HCT116 (cell line): ENCODE data around the gene OR6C2.
"Not testable (repeated sequence)": the region's sequence is repeated elsewhere in the genome, so short reads cannot be mapped to it uniquely, and the experiment has no call there.

Experiments used
- CEBPB ChIP-seq: IDR thresholded peaks from 2 replicates; pipeline ENCODE4 v1.6.1; 2012; ENCODE audit warnings: low read depth
- JUND ChIP-seq: IDR thresholded peaks from 2 replicates; pipeline ENCODE4 v1.6.1; 2012
- MAX ChIP-seq: IDR thresholded peaks from 2 replicates; pipeline ENCODE4 v1.6.1; 2012
- POLR2A ChIP-seq: IDR thresholded peaks from 2 replicates; pipeline ENCODE4 v1.7.0; 2011; ENCODE audit warnings: borderline replicate concordance; ENCODE audit not compliant: insufficient read depth, insufficient read length; ENCODE audit errors: extremely low read depth
- POLR2AphosphoS5 ChIP-seq: IDR thresholded peaks from 2 replicates; pipeline ENCODE4 v1.6.1; 2011; ENCODE audit warnings: mild to moderate bottlenecking, low read depth, low read length, moderate library complexity
- RAD21 ChIP-seq: IDR thresholded peaks from 2 replicates; pipeline ENCODE4 v1.6.1; 2012; ENCODE audit warnings: low read depth, mild to moderate bottlenecking
- SIN3A ChIP-seq: IDR thresholded peaks from 2 replicates; pipeline ENCODE4 v1.6.1; 2012; ENCODE audit warnings: low read depth
- SP1 ChIP-seq: IDR thresholded peaks from 2 replicates; pipeline ENCODE4 v1.6.1; 2012; ENCODE audit warnings: low read depth
- SRF ChIP-seq: IDR thresholded peaks from 2 replicates; pipeline ENCODE4 v1.6.1; 2012; ENCODE audit warnings: low read depth
- ZNF274 ChIP-seq: fragments of 200-500 bp; sonication (Bioruptor generic); IDR thresholded peaks from 2 replicates; pipeline ENCODE4 v1.6.1; 2014; ENCODE audit warnings: mild to moderate bottlenecking, low read depth, low read length, inconsistent platforms
- TF ChIP-seq, protein P1 (sequence below): IDR thresholded peaks from 2 replicates; pipeline ENCODE4 v1.6.1; 2012; ENCODE audit warnings: low read depth
- TF ChIP-seq, protein P2 (sequence below), 3 experiments: fragments of 200-600 bp in 1 of 3; sonication (generic) in 1 of 3; IDR thresholded peaks in 2 of 3; conservative IDR thresholded peaks in 1 of 3; 2 replicates each; pipeline ENCODE4 v1.5.1; 2012 to 2017; ENCODE audit warnings: low read depth in 2 of 3, low read length in 2 of 3, antibody characterized with exemption in 1 of 3, borderline replicate concordance in 1 of 3, control low read depth in 1 of 3, mild to moderate bottlenecking in 1 of 3, mixed read lengths in 1 of 3, mixed run types in 1 of 3, moderate library complexity in 1 of 3; ENCODE audit not compliant: insufficient read depth in 1 of 3

GRCh38 chr12:55441233-55441632 is 2.6 kb upstream of the OR6C2 start:
- not testable (repeated sequence) for TF ChIP-seq RAD21, SIN3A, POLR2A, MAX, SP1, SRF, ZNF274, POLR2AphosphoS5, CEBPB, JUND
- TF ChIP-seq, protein P1, sequence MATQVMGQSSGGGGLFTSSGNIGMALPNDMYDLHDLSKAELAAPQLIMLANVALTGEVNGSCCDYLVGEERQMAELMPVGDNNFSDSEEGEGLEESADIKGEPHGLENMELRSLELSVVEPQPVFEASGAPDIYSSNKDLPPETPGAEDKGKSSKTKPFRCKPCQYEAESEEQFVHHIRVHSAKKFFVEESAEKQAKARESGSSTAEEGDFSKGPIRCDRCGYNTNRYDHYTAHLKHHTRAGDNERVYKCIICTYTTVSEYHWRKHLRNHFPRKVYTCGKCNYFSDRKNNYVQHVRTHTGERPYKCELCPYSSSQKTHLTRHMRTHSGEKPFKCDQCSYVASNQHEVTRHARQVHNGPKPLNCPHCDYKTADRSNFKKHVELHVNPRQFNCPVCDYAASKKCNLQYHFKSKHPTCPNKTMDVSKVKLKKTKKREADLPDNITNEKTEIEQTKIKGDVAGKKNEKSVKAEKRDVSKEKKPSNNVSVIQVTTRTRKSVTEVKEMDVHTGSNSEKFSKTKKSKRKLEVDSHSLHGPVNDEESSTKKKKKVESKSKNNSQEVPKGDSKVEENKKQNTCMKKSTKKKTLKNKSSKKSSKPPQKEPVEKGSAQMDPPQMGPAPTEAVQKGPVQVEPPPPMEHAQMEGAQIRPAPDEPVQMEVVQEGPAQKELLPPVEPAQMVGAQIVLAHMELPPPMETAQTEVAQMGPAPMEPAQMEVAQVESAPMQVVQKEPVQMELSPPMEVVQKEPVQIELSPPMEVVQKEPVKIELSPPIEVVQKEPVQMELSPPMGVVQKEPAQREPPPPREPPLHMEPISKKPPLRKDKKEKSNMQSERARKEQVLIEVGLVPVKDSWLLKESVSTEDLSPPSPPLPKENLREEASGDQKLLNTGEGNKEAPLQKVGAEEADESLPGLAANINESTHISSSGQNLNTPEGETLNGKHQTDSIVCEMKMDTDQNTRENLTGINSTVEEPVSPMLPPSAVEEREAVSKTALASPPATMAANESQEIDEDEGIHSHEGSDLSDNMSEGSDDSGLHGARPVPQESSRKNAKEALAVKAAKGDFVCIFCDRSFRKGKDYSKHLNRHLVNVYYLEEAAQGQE = not testable (repeated sequence)
- TF ChIP-seq, protein P2, sequence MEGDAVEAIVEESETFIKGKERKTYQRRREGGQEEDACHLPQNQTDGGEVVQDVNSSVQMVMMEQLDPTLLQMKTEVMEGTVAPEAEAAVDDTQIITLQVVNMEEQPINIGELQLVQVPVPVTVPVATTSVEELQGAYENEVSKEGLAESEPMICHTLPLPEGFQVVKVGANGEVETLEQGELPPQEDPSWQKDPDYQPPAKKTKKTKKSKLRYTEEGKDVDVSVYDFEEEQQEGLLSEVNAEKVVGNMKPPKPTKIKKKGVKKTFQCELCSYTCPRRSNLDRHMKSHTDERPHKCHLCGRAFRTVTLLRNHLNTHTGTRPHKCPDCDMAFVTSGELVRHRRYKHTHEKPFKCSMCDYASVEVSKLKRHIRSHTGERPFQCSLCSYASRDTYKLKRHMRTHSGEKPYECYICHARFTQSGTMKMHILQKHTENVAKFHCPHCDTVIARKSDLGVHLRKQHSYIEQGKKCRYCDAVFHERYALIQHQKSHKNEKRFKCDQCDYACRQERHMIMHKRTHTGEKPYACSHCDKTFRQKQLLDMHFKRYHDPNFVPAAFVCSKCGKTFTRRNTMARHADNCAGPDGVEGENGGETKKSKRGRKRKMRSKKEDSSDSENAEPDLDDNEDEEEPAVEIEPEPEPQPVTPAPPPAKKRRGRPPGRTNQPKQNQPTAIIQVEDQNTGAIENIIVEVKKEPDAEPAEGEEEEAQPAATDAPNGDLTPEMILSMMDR (IDR thresholded peaks at IDR 0.05 in 2 of 3, conservative IDR thresholded peaks at IDR 0.05 in 1 of 3; ENCODE audit: borderline replicate concordance in 1 of 3, insufficient read depth in 1 of 3, low read depth in 2 of 3, low read length in 2 of 3) = not testable (repeated sequence)
